BLaER1 (cell line): ENCODE results near the gene XPO5.
A peak's percentile ranks its signal among the peaks of the same experiment; 100 is the strongest.

Experiments
- H3K27ac ChIP-seq: shearing (Covaris generic); formaldehyde crosslinking; 2 replicates; pipeline ENCODE4 v1.8.1; 2022
- H3K27me3 ChIP-seq: shearing (Covaris generic); formaldehyde crosslinking; 2 replicates; pipeline ENCODE4 v1.8.1; 2022
- H3K36me3 ChIP-seq: shearing (Covaris generic); formaldehyde crosslinking; 2 replicates; pipeline ENCODE4 v1.8.1; 2022
- H3K4me1 ChIP-seq: shearing (Covaris generic); formaldehyde crosslinking; 2 replicates; pipeline ENCODE4 v1.8.1; 2022
- H3K4me2 ChIP-seq: shearing (Covaris generic); formaldehyde crosslinking; 2 replicates; pipeline ENCODE4 v1.8.1; 2022
- H3K4me3 ChIP-seq: shearing (Covaris generic); formaldehyde crosslinking; 2 replicates; pipeline ENCODE4 v1.8.1; 2022
- H3K9ac ChIP-seq: shearing (Covaris generic); formaldehyde crosslinking; 2 replicates; pipeline ENCODE4 v1.8.1; 2022
- H3K9me3 ChIP-seq: shearing (Covaris generic); formaldehyde crosslinking; 2 replicates; pipeline ENCODE4 v1.8.1; 2022
- H4K20me1 ChIP-seq: shearing (Covaris generic); formaldehyde crosslinking; 2 replicates; pipeline ENCODE4 v1.8.1; 2022
- Cebpa-rat ChIP-seq: shearing (Covaris generic); IDR thresholded peaks from 2 replicates; pipeline ENCODE4 v1.8.1; 2022

XPO5 gene

GRCh38 chr6:43575772-43576551, at the start of gene XPO5, which contains the start of gene POLH:
XPO5 (minus strand) TSS chr6:43576038; CDS start chr6:43575864, 174 bp downstream.
POLH (plus strand) TSS chr6:43576185; CDS start chr6:43582320, 6,135 bp downstream.
- TF ChIP-seq Cebpa-rat: no peak
- H3K36me3 ChIP-seq: peaks cover 34% of the 10 kb centered on the region
- peak within 1 kb of the TSS; percentile 88 for H3K4me3 ChIP-seq
- H3K27me3 ChIP-seq: no peaks in the 10 kb centered on the region
- H3K4me1 ChIP-seq: peaks cover 31% of the 10 kb centered on the region
- peaks cover 46% of the 10 kb centered on the region for H4K20me1 ChIP-seq
- H3K27ac ChIP-seq: peak within 1 kb of the TSS; percentile 82
- peaks cover 8% of the 10 kb centered on the region for H3K9me3 ChIP-seq
- H3K9ac ChIP-seq: peak within 1 kb of the TSS; percentile 82
- peak within 1 kb of the TSS; percentile 95 for H3K4me2 ChIP-seq

GRCh38 chr6:43625393-43625992, 49.7 kb upstream of the XPO5 start:
- TF ChIP-seq Cebpa-rat: no peak
- H3K36me3 ChIP-seq: peaks cover 62% of the 10 kb centered on the region

GRCh38 chr6:43624786-43625288, 49.0 kb upstream of the XPO5 start:
- Histone ChIP-seq H3K27ac (no peak overlapping the region), H3K4me1 (peaks cover 27% of the 10 kb centered on the region), H3K4me2 (no peak overlapping the region), H3K36me3 (peaks cover 68% of the 10 kb centered on the region), H3K4me3 (no peak overlapping the region), H3K27me3 (no peaks in the 10 kb centered on the region), H3K9me3 (no peaks in the 10 kb centered on the region), H3K9ac (no peak overlapping the region), H4K20me1 (peaks cover 25% of the 10 kb centered on the region; the same call in 1 of the 2 replicates)
- TF ChIP-seq Cebpa-rat: no peak

More at GRCh38 chr6:43625393-43625992, 49.7 kb upstream of the XPO5 start:
- Histone ChIP-seq H4K20me1 (peaks cover 24% of the 10 kb centered on the region; the same call in 1 of the 2 replicates), H3K4me1 (peaks cover 31% of the 10 kb centered on the region), H3K27me3 (no peaks in the 10 kb centered on the region), H3K9me3 (no peaks in the 10 kb centered on the region), H3K4me2 (no peak overlapping the region), H3K27ac (no peak overlapping the region), H3K4me3 (no peak overlapping the region), H3K9ac (no peak overlapping the region)

- peaks cover 25% of the 10 kb centered on the region; the same call in 1 of the 2 replicates for H4K20me1 ChIP-seq
- H3K36me3 ChIP-seq: peaks cover 75% of the 10 kb centered on the region
Measured at GRCh38 chr6:43623880-43624785, 48.3 kb upstream of the XPO5 start.

GRCh38 chr6:43622541-43622940, 46.7 kb upstream of the XPO5 start:
- no peaks in the 10 kb centered on the region for H3K27me3 ChIP-seq
- H3K4me2 ChIP-seq: no peak overlapping the region
- H3K9ac ChIP-seq: no peak overlapping the region
- no peak for TF ChIP-seq Cebpa-rat
- H3K4me1 ChIP-seq: peaks cover 17% of the 10 kb centered on the region
- peaks cover 25% of the 10 kb centered on the region; the same call in 1 of the 2 replicates for H4K20me1 ChIP-seq
- H3K27ac ChIP-seq: no peak overlapping the region
- peaks cover 90% of the 10 kb centered on the region for H3K36me3 ChIP-seq
- H3K4me3 ChIP-seq: no peak overlapping the region
- H3K9me3 ChIP-seq: no peaks in the 10 kb centered on the region

More at GRCh38 chr6:43623880-43624785, 48.3 kb upstream of the XPO5 start:
- H3K27ac ChIP-seq: no peak overlapping the region
- H3K9me3 ChIP-seq: no peaks in the 10 kb centered on the region
- no peak overlapping the region for H3K9ac ChIP-seq
- no peak overlapping the region for H3K4me3 ChIP-seq
- no peak overlapping the region for H3K4me2 ChIP-seq
- no peaks in the 10 kb centered on the region for H3K27me3 ChIP-seq
- peaks cover 27% of the 10 kb centered on the region for H3K4me1 ChIP-seq
- TF ChIP-seq Cebpa-rat: no peak

GRCh38 chr6:43621836-43622180, 46.0 kb upstream of the XPO5 start:
- H4K20me1 ChIP-seq: peaks cover 17% of the 10 kb centered on the region; the same call in 1 of the 2 replicates
- no peak overlapping the region for H3K9ac ChIP-seq
- no peaks in the 10 kb centered on the region for H3K27me3 ChIP-seq
- H3K4me3 ChIP-seq: no peak overlapping the region
- TF ChIP-seq Cebpa-rat: no peak
- H3K36me3 ChIP-seq: peaks cover 97% of the 10 kb centered on the region
- peaks cover 10% of the 10 kb centered on the region for H3K4me1 ChIP-seq
- H3K4me2 ChIP-seq: no peak overlapping the region
- no peaks in the 10 kb centered on the region for H3K9me3 ChIP-seq
- H3K27ac ChIP-seq: no peak overlapping the region

- no peak overlapping the region for H3K4me2 ChIP-seq
- H3K27me3 ChIP-seq: no peaks in the 10 kb centered on the region
- TF ChIP-seq Cebpa-rat: no peak
- H3K4me1 ChIP-seq: peaks cover 4% of the 10 kb centered on the region
- H3K9me3 ChIP-seq: no peaks in the 10 kb centered on the region
- peaks cover 12% of the 10 kb centered on the region; the same call in 1 of the 2 replicates for H4K20me1 ChIP-seq
- H3K36me3 ChIP-seq: peaks cover 98% of the 10 kb centered on the region
- no peak overlapping the region for H3K27ac ChIP-seq
- H3K9ac ChIP-seq: no peak overlapping the region
- no peak overlapping the region for H3K4me3 ChIP-seq
Measured at GRCh38 chr6:43621078-43621835, 45.4 kb upstream of the XPO5 start.

- Histone ChIP-seq H3K9me3 (no peaks in the 10 kb centered on the region), H3K27me3 (no peaks in the 10 kb centered on the region), H3K9ac (no peak overlapping the region), H3K4me2 (no peak overlapping the region), H3K27ac (no peak overlapping the region), H3K4me3 (no peak overlapping the region), H3K4me1 (no peaks in the 10 kb centered on the region), H4K20me1 (0 out of 2 replicates have a peak, but pooled peaks cover 7% of the 10 kb centered on the region), H3K36me3 (peaks cover 98% of the 10 kb centered on the region)
- TF ChIP-seq Cebpa-rat: no peak
Measured at GRCh38 chr6:43616725-43617472, 41.1 kb upstream of the XPO5 start.
